GM12891 (cell line): ENCODE results near the gene IGFBP6.

Source experiments
- PAX5 ChIP-seq: IDR thresholded peaks from 2 replicates; pipeline ENCODE4 v1.6.1; 2011; ENCODE audit warnings: low read length, moderate library complexity, mild to moderate bottlenecking; ENCODE audit not compliant: insufficient read depth, severe bottlenecking
- POLR2A ChIP-seq: IDR thresholded peaks from 2 replicates; pipeline ENCODE4 v1.6.1; 2011; ENCODE audit warnings: low read depth, low read length, control low read depth
- POLR2AphosphoS5 ChIP-seq: IDR thresholded peaks from 2 replicates; pipeline ENCODE4 v1.6.1; 2011; ENCODE audit warnings: low read depth, low read length, control low read depth
- POU2F2 ChIP-seq: IDR thresholded peaks from 2 replicates; pipeline ENCODE4 v1.6.1; 2011; ENCODE audit warnings: low read depth, mild to moderate bottlenecking, control low read depth, low read length, moderate library complexity
- SPI1 ChIP-seq: IDR thresholded peaks from 2 replicates; pipeline ENCODE4 v1.6.1; 2011; ENCODE audit warnings: low read depth, low read length, control low read depth
- TAF1 ChIP-seq: IDR thresholded peaks from 2 replicates; pipeline ENCODE4 v1.6.1; 2011; ENCODE audit warnings: low read depth, low read length, control low read depth

GRCh38 chr12:53133722-53134121 is 36.3 kb downstream of the IGFBP6 start:
- TF ChIP-seq TAF1 (no peak), POLR2AphosphoS5 (no peak), POLR2A (no peak), SPI1 (no peak), POU2F2 (no peak), PAX5 (no peak)
